ENCODE results near the gene BCAR1.
"Not testable (repeated sequence)": the region's sequence is repeated elsewhere in the genome, so short reads cannot be mapped to it uniquely, and the experiment has no call there.

BCAR1 gene

DNA sequence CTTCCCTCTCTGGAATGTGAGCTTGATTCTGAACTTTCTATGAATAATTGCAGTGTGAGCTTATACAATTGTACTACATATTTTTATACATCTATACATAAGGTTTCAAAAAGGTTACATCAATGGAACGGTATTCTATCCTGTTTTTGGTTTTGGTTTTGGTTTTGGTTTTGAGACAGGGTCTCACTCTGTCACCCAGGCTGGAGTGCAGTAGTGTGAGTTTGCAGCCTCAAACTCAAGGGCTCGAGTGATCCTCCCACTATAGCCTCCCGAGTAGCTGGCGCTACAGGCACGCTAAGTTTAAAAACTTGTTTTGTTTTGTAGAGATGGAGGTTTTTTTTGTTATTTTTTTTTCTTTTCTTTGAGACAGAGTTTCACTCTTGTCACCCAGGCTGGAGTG lies 31.6 kb downstream of the BCAR1 start:
- TF ChIP-seq ZFX (IDR thresholded peaks at IDR 0.05): no peak
- TF ChIP-seq, protein P1, sequence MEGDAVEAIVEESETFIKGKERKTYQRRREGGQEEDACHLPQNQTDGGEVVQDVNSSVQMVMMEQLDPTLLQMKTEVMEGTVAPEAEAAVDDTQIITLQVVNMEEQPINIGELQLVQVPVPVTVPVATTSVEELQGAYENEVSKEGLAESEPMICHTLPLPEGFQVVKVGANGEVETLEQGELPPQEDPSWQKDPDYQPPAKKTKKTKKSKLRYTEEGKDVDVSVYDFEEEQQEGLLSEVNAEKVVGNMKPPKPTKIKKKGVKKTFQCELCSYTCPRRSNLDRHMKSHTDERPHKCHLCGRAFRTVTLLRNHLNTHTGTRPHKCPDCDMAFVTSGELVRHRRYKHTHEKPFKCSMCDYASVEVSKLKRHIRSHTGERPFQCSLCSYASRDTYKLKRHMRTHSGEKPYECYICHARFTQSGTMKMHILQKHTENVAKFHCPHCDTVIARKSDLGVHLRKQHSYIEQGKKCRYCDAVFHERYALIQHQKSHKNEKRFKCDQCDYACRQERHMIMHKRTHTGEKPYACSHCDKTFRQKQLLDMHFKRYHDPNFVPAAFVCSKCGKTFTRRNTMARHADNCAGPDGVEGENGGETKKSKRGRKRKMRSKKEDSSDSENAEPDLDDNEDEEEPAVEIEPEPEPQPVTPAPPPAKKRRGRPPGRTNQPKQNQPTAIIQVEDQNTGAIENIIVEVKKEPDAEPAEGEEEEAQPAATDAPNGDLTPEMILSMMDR (conservative IDR thresholded peaks at IDR 0.05): no peak
- H3K27ac ChIP-seq: no peak overlapping the region

DNA sequence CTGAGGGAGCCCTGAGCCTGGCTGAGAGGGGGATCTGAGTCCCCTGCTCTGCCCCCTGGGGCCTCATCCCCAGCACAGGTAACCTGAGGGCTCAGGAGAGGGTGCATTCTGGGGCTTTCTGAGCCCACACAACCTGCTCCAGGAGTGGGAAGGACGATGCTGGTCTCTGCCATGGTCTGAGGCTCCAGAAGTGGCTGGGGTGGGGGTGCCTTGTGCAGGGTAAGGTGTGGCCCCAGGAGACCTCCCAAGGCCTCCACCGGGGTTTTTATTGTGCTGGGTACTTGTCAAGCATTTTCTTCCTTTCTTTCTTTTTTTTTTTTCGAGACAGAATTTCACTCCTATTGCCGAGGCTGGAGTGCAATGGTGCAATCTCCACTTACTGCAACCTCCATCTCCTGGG lies 32.3 kb downstream of the BCAR1 start:
- no peak overlapping the region for H3K27ac ChIP-seq
- TF ChIP-seq, protein P1 (conservative IDR thresholded peaks at IDR 0.05): no peak
- TF ChIP-seq ZFX (IDR thresholded peaks at IDR 0.05): no peak

DNA sequence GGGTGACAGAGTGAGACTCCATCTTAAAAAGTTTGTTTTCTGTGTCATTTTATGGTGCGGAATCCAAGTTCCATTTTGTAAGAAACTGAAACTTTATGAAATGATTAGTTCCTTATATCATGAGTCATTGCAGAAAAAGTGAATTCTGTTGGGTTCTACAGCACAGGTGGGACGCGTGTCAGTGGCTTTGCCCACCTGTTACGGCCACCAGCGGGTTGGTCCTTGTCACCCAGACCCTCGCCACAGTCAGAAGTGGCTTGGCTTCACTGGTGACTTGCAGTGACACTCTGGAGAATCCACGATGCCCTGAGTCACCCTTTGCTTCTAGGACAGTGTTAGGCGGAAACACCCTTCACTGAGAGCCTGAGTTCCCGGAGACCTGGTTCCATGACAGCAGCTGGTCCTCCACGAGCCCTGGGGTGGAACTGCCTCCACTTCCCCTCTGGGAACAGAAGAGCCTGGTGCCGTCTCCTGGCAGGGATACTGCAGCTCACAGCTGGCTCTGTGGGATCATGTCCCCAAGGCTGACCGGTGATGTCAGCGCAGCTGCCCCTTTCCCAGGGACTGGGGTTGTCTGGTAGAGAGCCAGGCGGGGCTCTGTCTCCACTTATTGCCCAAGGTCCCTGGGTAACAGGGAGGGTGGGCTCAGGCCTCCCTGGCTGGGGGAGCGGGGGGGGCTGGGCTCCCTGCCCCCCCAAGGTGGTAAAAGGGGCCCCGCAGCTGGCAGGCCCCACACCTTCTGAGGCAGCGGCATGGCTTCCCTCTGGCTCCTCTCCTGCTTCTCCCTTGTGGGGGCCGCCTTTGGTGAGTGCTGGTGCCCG lies 33.0 kb downstream of the BCAR1 start, which contains the start of gene CTRB1:
CTRB1 (plus strand) TSS at position 733 of the 821 bp plus-strand sequence; CDS start at position 753, 20 bp downstream.
- TF ChIP-seq, protein P1 (conservative IDR thresholded peaks at IDR 0.05): no peak
- no peak for TF ChIP-seq ZFX (IDR thresholded peaks at IDR 0.05)
- H3K27ac ChIP-seq: no peak within 1 kb of the TSS

DNA sequence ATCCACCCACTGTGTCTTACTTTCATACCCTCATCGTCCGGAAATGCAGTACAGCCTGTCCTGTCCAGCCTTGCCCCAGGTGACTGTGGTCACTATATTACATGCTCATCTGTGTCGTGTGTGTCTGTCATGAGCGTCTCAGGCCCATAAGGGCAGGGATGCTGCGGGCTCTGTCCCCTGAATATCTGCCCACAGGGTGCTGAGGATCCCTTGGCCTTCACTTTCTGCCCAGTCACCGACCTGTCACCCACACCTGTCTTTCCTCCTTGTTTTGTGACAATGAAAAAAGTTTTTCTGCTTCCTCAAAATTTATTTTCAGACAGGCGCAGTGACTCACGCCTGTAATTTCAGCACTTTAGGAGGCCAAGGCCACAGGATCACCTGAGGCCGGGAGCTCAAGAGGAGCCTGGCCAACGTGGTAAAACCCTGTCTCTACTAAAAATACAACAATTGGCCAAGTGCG lies 34.0 kb downstream of the BCAR1 start:
- TF ChIP-seq, protein P1 (conservative IDR thresholded peaks at IDR 0.05): no peak
- H3K27ac ChIP-seq: no peak overlapping the region

DNA sequence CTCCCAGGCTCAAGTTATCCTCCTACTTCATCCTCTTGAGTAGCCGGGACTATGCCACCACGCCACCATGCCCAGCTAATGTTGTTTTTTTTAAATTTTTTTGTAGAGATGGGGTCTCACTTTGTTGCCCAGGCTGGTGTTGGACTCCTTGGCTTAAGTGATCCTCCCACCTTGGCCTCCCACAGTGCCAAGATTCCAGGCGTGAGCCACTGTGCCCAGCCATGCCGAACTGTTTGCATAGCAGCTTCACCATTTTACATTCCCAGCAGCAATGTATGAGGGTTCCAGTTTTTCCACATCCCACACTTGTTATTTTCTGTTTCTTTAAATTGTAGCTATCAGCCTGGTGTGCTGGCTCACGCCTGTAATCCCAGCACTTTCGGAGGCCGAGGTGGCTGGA lies 34.8 kb downstream of the BCAR1 start:
- no peak for TF ChIP-seq ZFX (IDR thresholded peaks at IDR 0.05)
- TF ChIP-seq, protein P1 (conservative IDR thresholded peaks at IDR 0.05): no peak

DNA sequence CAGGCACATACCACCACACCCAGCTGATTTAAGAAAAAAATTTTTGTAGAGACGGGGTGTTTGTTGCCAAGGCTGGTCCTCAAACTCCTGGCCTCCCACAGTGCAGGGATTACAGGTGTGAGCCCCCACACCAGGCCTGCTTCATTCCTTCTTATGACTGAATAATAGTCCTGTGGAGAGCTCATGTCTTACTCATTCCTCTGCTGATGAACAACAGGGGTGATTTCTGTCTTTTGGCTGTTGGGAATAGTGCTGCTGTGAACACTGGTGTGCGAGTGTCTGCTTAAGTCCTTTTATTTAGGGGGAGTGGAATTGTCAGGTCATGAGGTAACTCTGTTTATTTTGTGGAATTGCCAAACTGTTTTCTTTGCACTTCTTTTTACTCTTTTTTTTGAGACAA lies 35.3 kb downstream of the BCAR1 start:
- TF ChIP-seq, protein P1 (conservative IDR thresholded peaks at IDR 0.05): no peak
- no peak for TF ChIP-seq ZFX (IDR thresholded peaks at IDR 0.05)
- H3K27ac ChIP-seq: no peak overlapping the region

More for the DNA sequence above, 34.8 kb downstream of the BCAR1 start:
- H3K27ac ChIP-seq: no peak overlapping the region

DNA sequence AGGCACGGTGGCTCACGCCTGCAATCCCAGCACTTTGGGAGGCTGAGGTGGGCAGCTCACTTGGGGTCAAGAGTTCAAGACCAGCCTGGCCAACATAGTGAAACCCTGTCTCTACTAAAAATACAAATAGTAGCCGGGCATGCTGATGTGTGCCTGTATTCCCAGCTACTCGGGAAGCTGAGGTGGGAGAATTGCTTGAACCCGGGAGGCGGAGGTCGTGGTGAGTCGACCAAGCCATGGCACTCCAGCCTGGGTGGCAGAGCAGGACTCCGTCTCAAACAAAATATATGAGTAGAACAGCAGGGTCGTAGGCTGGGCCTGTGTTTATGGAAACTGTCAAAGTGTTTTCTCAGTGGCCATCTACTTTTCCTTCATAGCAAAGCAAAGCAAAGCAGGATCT lies 40.1 kb downstream of the BCAR1 start:
- H3K27ac ChIP-seq: not testable (repeated sequence)

DNA sequence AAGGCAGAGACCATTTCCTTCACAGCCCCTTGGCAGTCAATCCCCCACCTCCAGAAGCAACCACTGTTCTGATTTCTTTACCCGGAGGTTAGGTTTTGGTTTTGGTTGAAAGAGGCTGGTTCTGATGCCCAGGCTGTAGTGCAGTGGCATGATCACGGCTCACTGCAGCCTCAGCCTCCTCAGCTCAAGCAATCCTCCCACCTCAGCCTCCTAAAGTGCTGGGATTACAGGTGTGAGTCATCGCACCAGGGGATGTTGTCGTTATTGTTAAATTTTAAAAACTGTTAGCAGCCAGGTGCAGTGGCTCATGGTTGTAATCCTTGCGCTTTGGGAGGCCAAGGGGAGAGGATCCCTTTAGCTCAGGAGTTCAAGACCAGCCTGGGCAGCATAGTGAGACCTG lies 41.5 kb downstream of the BCAR1 start:
- no peak overlapping the region for H3K27ac ChIP-seq
- TF ChIP-seq ZFX (IDR thresholded peaks at IDR 0.05): no peak
- TF ChIP-seq, protein P1 (conservative IDR thresholded peaks at IDR 0.05): no peak

DNA sequence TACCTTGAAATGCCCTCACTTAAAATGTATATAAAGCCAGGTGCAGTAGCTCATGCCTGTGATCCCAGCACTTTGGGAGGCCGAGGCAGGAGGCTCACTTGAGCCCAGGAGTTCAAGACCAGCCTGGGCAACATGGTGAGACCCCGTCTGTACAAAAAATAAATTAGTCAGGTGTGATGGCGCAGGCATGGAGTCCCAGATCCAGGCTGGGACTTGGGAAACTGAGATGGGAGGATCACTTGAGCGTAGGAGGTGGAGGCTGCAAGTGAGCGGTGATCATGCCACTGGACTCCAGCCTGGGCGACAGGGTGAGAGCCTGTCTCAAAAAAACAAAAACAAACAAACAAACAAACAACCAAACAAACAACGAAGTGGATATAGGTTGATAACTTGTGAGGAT lies 41.9 kb downstream of the BCAR1 start:
- not testable (repeated sequence) for H3K27ac ChIP-seq
